Tibial nerve (tissue), 4 donors: Measurements from ENCODE around the gene CD74. TPM values are rescaled to one million over a fixed set of nuclear protein-coding genes. Genes with fewer than 3 reads are reported as not detected.

Experiments used
- DNase-seq, 2 donors: peaks; one replicate each; pipeline ENCODE4 v3.0.0-alpha.2; 2019; ENCODE audit warnings: low spot score in 2 of 2
- H3K27ac ChIP-seq, 4 donors: fragments of 200-600 bp; sonication (generic) in 3 of 4; one replicate each; pipeline ENCODE4 v1.5.1; 2017 to 2019; ENCODE audit warnings: mild to moderate bottlenecking in 1 of 4
- H3K27me3 ChIP-seq, 2 donors: fragments of 200-600 bp; sonication (generic) in 1 of 2; one replicate each; pipeline versions ENCODE4 v1.5.1 to v1.6.0; 2017 to 2019
- H3K36me3 ChIP-seq, 3 donors: fragments of 200-600 bp; sonication (generic); one replicate each; pipeline ENCODE4 v1.5.1; 2018 to 2019
- H3K4me1 ChIP-seq, 4 donors: fragments of 200-600 bp; sonication (generic) in 3 of 4; one replicate each; pipeline ENCODE4 v1.5.1; 2017 to 2019
- H3K4me3 ChIP-seq, 4 donors: fragments of 200-600 bp; sonication (generic) in 3 of 4; one replicate each; pipeline ENCODE4 v1.5.1; 2017 to 2019; ENCODE audit warnings: mild to moderate bottlenecking in 1 of 4, moderate library complexity in 1 of 4
- H3K9me3 ChIP-seq, 4 donors: fragments of 200-600 bp; sonication (generic) in 3 of 4; one replicate each; pipeline ENCODE4 v1.5.1; 2017 to 2019
- CTCF ChIP-seq, 5 experiments: fragments of 200-600 bp in 3 of 5; fragments of 450-650 bp in 2 of 5; sonication (generic) in 3 of 5; IDR thresholded peaks; one replicate each; pipeline ENCODE4 v1.5.1; 2016 to 2019; ENCODE audit warnings: antibody characterized with exemption in 5 of 5, mild to moderate bottlenecking in 3 of 5, moderate library complexity in 2 of 5
- EP300 ChIP-seq, 2 donors: sonication (generic); formaldehyde crosslinking; IDR thresholded peaks; one replicate each; pipeline ENCODE4 v1.6.1; 2017; ENCODE audit warnings: antibody characterized with exemption in 2 of 2, mild to moderate bottlenecking in 1 of 2
- POLR2A ChIP-seq, 2 donors: fragments of 450-650 bp; IDR thresholded peaks; one replicate each; pipeline ENCODE4 v1.6.1; 2017; ENCODE audit warnings: antibody characterized with exemption in 2 of 2, mild to moderate bottlenecking in 2 of 2, moderate library complexity in 2 of 2
- WGBS, 2 donors: methylation state at CpG; one replicate each; pipeline ENCODE4 v1.1.5; 2018; 5-methylcytosine and 5-hydroxymethylcytosine counted together
- total RNA-seq, 4 donors: library from RNA; depleted of rRNA; stranded (reverse); fragments of >200 nt; gene quantifications; one replicate each; pipeline ENCODE4 v1.1.0, GENCODE V29; 2016

CD74 gene
- total RNA-seq, 4 donors from 2014 or later: 309 to 1,049 (median 557) TPM

DNA sequence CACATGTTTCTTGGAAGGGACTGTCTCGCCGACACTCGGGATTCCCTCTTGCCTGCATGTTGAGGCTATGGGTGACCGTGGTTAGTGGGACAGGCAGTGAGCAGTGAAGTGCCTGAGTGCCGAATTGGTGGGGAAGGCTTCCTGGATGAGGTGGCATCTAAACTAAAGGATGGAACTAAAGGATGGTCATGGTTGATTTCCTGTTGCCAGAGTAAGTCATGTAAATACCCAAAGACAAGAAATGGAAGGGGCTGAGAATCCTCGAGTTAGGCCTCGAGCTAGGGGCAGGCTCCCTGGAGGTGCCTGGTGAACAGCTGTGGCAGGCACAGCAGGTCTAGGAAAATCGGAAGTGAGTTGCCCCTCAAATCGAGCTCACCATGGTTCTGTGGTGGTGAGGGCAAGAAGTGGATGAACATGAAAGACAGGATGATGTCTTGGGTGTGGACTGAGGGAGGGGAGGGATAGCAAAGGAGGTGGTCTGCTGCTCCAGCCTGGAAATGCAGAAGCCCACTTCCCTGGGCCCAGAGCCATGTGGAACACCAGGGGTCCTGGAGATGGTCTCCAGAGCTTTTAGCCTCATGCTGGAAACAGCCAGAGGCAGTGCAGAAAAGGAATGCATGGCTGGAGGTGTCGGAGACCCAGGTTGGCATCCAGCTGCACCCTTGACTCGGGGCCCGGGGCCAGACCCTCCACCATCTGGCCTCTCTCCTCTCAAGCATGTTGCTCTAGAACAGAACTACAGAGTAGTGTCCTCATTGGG is 12.2 kb downstream of the CD74 start:
- peaks cover 0 to 11% (median 0%) of the 10 kb centered on the region in 4 donors for H3K4me1 ChIP-seq
- H3K27ac ChIP-seq: no peak overlapping the region
- no peaks in the 10 kb centered on the region for H3K9me3 ChIP-seq
- no peaks in the 10 kb centered on the region for H3K27me3 ChIP-seq
- peaks cover 0 to 100% (median 33%) of the 10 kb centered on the region in 3 donors for H3K36me3 ChIP-seq
- no peak for TF ChIP-seq POLR2A (IDR thresholded peaks at IDR 0.05)
- TF ChIP-seq CTCF (IDR thresholded peaks at IDR 0.05): no peak
- no peak for TF ChIP-seq EP300 (IDR thresholded peaks at IDR 0.05)
- DNase-seq: no peak
- 83 to 86% methylated on average over 12 of the region's 12 CpGs for WGBS, 2 donors
- no peak overlapping the region for H3K4me3 ChIP-seq

- peaks cover 0 to 11% (median 0%) of the 10 kb centered on the region in 4 donors for H3K4me1 ChIP-seq
- no peak overlapping the region for H3K4me3 ChIP-seq
- H3K27me3 ChIP-seq: no peaks in the 10 kb centered on the region
- no peak for TF ChIP-seq EP300 (IDR thresholded peaks at IDR 0.05)
- no peak for TF ChIP-seq CTCF (IDR thresholded peaks at IDR 0.05)
- no peak for TF ChIP-seq POLR2A (IDR thresholded peaks at IDR 0.05)
- DNase-seq: no peak
- H3K36me3 ChIP-seq: peaks cover 0 to 100% (median 31%) of the 10 kb centered on the region in 3 donors
- H3K27ac ChIP-seq: no peak overlapping the region
- WGBS, 2 donors: 76 to 80% methylated on average over 11 of the region's 11 CpGs
- no peaks in the 10 kb centered on the region for H3K9me3 ChIP-seq
These were observed 13.0 kb downstream of the CD74 start for GRCh38 chr5:150399524-150400211.

GRCh38 chr5:150398722-150399523 is 13.8 kb downstream of the CD74 start:
- peak in 4 of 5 experiments; percentile 20 to 36 (median 24) for TF ChIP-seq CTCF (IDR thresholded peaks at IDR 0.05)
- TF ChIP-seq POLR2A (IDR thresholded peaks at IDR 0.05): no peak
- no peak for TF ChIP-seq EP300 (IDR thresholded peaks at IDR 0.05)
- H3K27ac ChIP-seq: peak overlapping the region in 1 of 4 donors; percentile 43
- H3K4me3 ChIP-seq: no peak overlapping the region
- H3K4me1 ChIP-seq: peaks cover 0 to 8% (median 0%) of the 10 kb centered on the region in 4 donors
- H3K9me3 ChIP-seq: no peaks in the 10 kb centered on the region
- 76 to 77% methylated on average over 12 of the region's 12 CpGs for WGBS, 2 donors
- DNase-seq: no peak
- H3K36me3 ChIP-seq: peaks cover 0 to 100% (median 23%) of the 10 kb centered on the region in 3 donors
- H3K27me3 ChIP-seq: no peaks in the 10 kb centered on the region

- 83 to 90% methylated on average over 13 of the region's 13 CpGs for WGBS, 2 donors
- no peaks in the 10 kb centered on the region for H3K27me3 ChIP-seq
- no peaks in the 10 kb centered on the region for H3K9me3 ChIP-seq
- H3K4me3 ChIP-seq: no peak overlapping the region
- H3K27ac ChIP-seq: peak overlapping the region in 1 of 4 donors; percentile 43
- peaks cover 0 to 8% (median 0%) of the 10 kb centered on the region in 4 donors for H3K4me1 ChIP-seq
- H3K36me3 ChIP-seq: peaks cover 0 to 100% (median 20%) of the 10 kb centered on the region in 3 donors
- DNase-seq: no peak
- TF ChIP-seq CTCF (IDR thresholded peaks at IDR 0.05) (no peak), POLR2A (IDR thresholded peaks at IDR 0.05) (no peak), EP300 (IDR thresholded peaks at IDR 0.05) (no peak)
These were observed 14.7 kb downstream of the CD74 start for GRCh38 chr5:150397782-150398721.
